ENCODE data around the gene MMD2. TPM values are rescaled to one million over a fixed set of nuclear protein-coding genes. Genes with fewer than 3 reads are reported as not detected.
"Not testable (repeated sequence)": the region's sequence is repeated elsewhere in the genome, so short reads cannot be mapped to it uniquely, and the experiment has no call there.

MMD2 gene
- under 1 TPM in 3 of 10 donors, not detected in 7; 0.10 to 0.19 (median 0.11) TPM for polyA plus RNA-seq (ENCODE audit: insufficient read length in 10 of 10)
- long read RNA-seq, donor 1: 0 reads
- long read RNA-seq, donor 2: 0 reads
- long read RNA-seq, donor 3: 0 reads
- long read RNA-seq, donor 4: 0 reads
- long read RNA-seq, donor 5: 0 reads
- long read RNA-seq, donor 6: 0 reads
- long read RNA-seq, donor 7: 0 reads
- long read RNA-seq, donor 8: 0 reads
- long read RNA-seq, donor 9: 0 reads

GRCh38 chr7:4958477-4959301 is at the start of gene MMD2:
MMD2 (minus strand) TSS chr7:4959187; CDS start chr7:4959017, 170 bp downstream.
- peak in 1 of 3 donors; percentile 27 for DNase-seq

GRCh38 chr7:5005066-5005465 is 46.1 kb upstream of the MMD2 start:
- no peak for DNase-seq

- no peak for DNase-seq
Measured at GRCh38 chr7:5001911-5002310, 42.9 kb upstream of the MMD2 start.

GRCh38 chr7:5001003-5001402 is 42.0 kb upstream of the MMD2 start:
- DNase-seq: no peak

- no peak for DNase-seq
Measured at GRCh38 chr7:4999369-4999950, 40.5 kb upstream of the MMD2 start.

- no peak for DNase-seq
Measured at GRCh38 chr7:4998910-4999309, 39.9 kb upstream of the MMD2 start.

GRCh38 chr7:4998244-4998643 is 39.3 kb upstream of the MMD2 start:
- DNase-seq: no peak

GRCh38 chr7:4996696-4997222 is 37.8 kb upstream of the MMD2 start:
- DNase-seq: no peak

- no peak for DNase-seq
Measured at GRCh38 chr7:4995429-4995969, 36.5 kb upstream of the MMD2 start.

GRCh38 chr7:4993471-4993870 is 34.5 kb upstream of the MMD2 start:
- DNase-seq: no peak

- not testable (repeated sequence) for DNase-seq
Measured at GRCh38 chr7:4982741-4983140, 23.8 kb upstream of the MMD2 start.

- DNase-seq: not testable (repeated sequence)
Measured at GRCh38 chr7:4981295-4981890, 22.4 kb upstream of the MMD2 start.

GRCh38 chr7:4975626-4976025 is 16.6 kb upstream of the MMD2 start:
- DNase-seq: not testable (repeated sequence)

- peak; percentile 89 to 97 (median 95) for DNase-seq
Measured at GRCh38 chr7:4973728-4974198, 14.8 kb upstream of the MMD2 start.

GRCh38 chr7:4972446-4972845 is 13.5 kb upstream of the MMD2 start:
- DNase-seq: not testable (repeated sequence)

- DNase-seq: no peak
Measured at GRCh38 chr7:4965295-4966022, 6.5 kb upstream of the MMD2 start.

GRCh38 chr7:4964506-4964905 is 5.5 kb upstream of the MMD2 start:
- DNase-seq: no peak

GRCh38 chr7:4962872-4963775 is 4.1 kb upstream of the MMD2 start:
- no peak for DNase-seq

- DNase-seq: no peak
Measured at GRCh38 chr7:4960363-4960762, 1.4 kb upstream of the MMD2 start.

GRCh38 chr7:4959893-4960292 is 906 bp upstream of the MMD2 start:
- no peak for DNase-seq

Data from muscle of back (tissue), 13 donors.